Neutrophil (primary cell): ENCODE results near the gene HIVEP3.

Experiments
- H3K27ac ChIP-seq: fragments of 200-600 bp; sonication (generic); 2 replicates; pipeline ENCODE4 v1.5.1; 2016; ENCODE audit warnings: mild to moderate bottlenecking, moderate library complexity
- H3K27me3 ChIP-seq: fragments of 200-600 bp; sonication (generic); 2 replicates; pipeline ENCODE4 v1.6.0; 2016; ENCODE audit warnings: mild to moderate bottlenecking
- H3K36me3 ChIP-seq: fragments of 200-600 bp; sonication (generic); 2 replicates; pipeline ENCODE4 v1.5.1; 2017
- H3K4me1 ChIP-seq, 2 experiments: fragments of 200-600 bp in 1 of 2; sonication (generic) in 1 of 2; 1 replicate in 1 of 2; 2 replicates in 1 of 2; pipeline versions ENCODE4 v1.5.1 to v1.6.1; 2013 to 2016; ENCODE audit warnings: low read depth in 1 of 2, low read length in 1 of 2, mild to moderate bottlenecking in 1 of 2, moderate library complexity in 1 of 2; ENCODE audit not compliant: control insufficient read depth in 1 of 2, insufficient read depth in 1 of 2
- H3K4me3 ChIP-seq, 2 experiments: fragments of 200-600 bp in 1 of 2; sonication (generic) in 1 of 2; 1 replicate in 1 of 2; 2 replicates in 1 of 2; pipeline ENCODE4 v1.5.1; 2013 to 2016; ENCODE audit warnings: low read depth in 1 of 2, low read length in 1 of 2, mild to moderate bottlenecking in 1 of 2, moderate library complexity in 1 of 2
- H3K9me3 ChIP-seq: fragments of 200-600 bp; sonication (generic); 2 replicates; pipeline ENCODE4 v1.5.1; 2016
- CTCF ChIP-seq: fragments of 200-600 bp; sonication (generic); IDR thresholded peaks from 2 replicates; pipeline ENCODE4 v1.5.1; 2016; ENCODE audit warnings: antibody characterized with exemption

Gene HIVEP3

GRCh38 chr1:41830726-41831125 is 88.0 kb downstream of the HIVEP3 start:
- Histone ChIP-seq H3K4me1 (no peaks in the 10 kb centered on the region), H3K27ac (no peak overlapping the region), H3K9me3 (no peaks in the 10 kb centered on the region), H3K4me3 (no peak overlapping the region), H3K36me3 (no peaks in the 10 kb centered on the region), H3K27me3 (no peaks in the 10 kb centered on the region)
- TF ChIP-seq CTCF = no peak

DNA sequence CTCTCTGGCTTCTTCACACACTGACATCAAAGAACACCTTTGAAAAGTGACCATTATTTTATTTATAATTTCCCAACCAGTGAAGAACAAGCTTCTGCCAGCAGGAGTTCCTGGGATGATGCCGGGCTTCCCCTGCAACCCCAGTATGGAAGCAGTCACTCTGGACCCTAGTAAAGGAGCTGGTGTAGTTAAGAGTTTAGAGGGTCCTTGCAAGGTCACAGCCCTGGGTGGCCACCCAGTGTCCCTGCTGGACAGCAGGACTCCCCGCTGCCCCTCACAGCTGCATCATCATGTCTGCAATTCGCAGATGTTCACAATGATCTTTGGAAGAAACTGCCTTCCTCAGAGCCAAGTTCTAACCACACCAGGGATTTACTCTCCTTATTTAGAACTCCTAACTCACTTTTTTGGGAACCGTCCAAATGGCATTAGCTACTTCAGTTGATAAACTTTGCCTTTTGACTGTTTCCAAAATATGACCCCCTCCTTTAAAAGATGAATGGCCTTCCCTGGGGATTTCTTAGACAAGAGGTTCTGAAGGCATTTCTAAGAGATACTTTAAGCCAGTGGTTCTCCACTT is 90.6 kb downstream of the HIVEP3 start:
- H3K27me3 ChIP-seq = no peaks in the 10 kb centered on the region
- H3K4me1 ChIP-seq = no peaks in the 10 kb centered on the region
- no peaks in the 10 kb centered on the region for H3K9me3 ChIP-seq
- no peak overlapping the region for H3K4me3 ChIP-seq
- TF ChIP-seq CTCF = no peak
- no peak overlapping the region for H3K27ac ChIP-seq
- H3K36me3 ChIP-seq = no peaks in the 10 kb centered on the region

GRCh38 chr1:41823471-41823870 is 95.3 kb downstream of the HIVEP3 start:
- Histone ChIP-seq H3K4me3 (no peak overlapping the region), H3K27ac (no peak overlapping the region), H3K27me3 (no peaks in the 10 kb centered on the region), H3K4me1 (no peaks in the 10 kb centered on the region), H3K9me3 (no peaks in the 10 kb centered on the region), H3K36me3 (no peaks in the 10 kb centered on the region)
- no peak for TF ChIP-seq CTCF

DNA sequence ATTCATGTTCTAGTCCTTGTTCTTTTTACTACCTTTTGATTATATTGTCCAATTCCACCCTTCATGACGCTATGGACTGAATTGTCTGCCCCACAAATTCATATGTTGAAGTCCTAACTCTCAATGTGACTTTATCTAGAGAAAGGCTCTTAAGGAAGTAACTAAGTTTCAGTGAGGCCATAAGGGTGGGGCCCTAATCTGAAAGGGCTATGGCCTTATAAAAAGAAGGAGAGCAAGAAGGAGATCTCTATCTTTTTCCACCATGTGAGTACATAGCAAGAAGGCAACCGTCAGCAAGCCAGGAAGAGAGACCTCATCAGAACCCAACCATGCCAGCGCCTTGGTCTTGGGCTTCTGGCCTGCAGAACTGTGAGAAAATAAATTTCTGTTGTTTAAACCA is 95.9 kb downstream of the HIVEP3 start:
- Histone ChIP-seq H3K9me3 (no peaks in the 10 kb centered on the region), H3K36me3 (no peaks in the 10 kb centered on the region), H3K4me1 (no peaks in the 10 kb centered on the region), H3K27ac (no peak overlapping the region), H3K4me3 (no peak overlapping the region), H3K27me3 (no peaks in the 10 kb centered on the region)
- no peak for TF ChIP-seq CTCF

DNA sequence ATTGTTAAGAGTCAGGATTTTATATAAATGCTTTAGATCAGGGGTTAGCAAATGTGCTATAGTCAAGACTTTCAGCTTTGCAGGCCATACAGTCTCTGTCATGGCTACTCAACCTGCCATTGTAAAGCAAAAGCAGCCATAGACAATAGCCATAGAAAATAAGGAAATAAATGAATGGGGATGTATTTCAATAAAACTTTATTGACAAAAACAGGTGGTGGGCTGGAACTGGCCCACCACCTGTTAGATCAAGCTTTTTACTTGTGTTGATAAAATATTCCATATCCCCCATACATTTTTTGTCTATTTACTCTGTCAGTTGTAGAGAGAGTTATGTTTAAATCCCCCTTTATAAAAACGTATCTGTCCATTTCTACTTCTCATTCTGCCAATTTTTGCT is 98.9 kb downstream of the HIVEP3 start:
- H3K4me1 ChIP-seq = no peaks in the 10 kb centered on the region
- no peak overlapping the region for H3K27ac ChIP-seq
- H3K4me3 ChIP-seq = no peak overlapping the region
- no peak for TF ChIP-seq CTCF
- H3K36me3 ChIP-seq = no peaks in the 10 kb centered on the region
- H3K27me3 ChIP-seq = no peaks in the 10 kb centered on the region
- no peaks in the 10 kb centered on the region for H3K9me3 ChIP-seq

- no peaks in the 10 kb centered on the region for H3K36me3 ChIP-seq
- no peak for TF ChIP-seq CTCF
- H3K27me3 ChIP-seq = no peaks in the 10 kb centered on the region
- no peaks in the 10 kb centered on the region for H3K9me3 ChIP-seq
- no peaks in the 10 kb centered on the region for H3K4me1 ChIP-seq
- no peak overlapping the region for H3K27ac ChIP-seq
- no peak overlapping the region for H3K4me3 ChIP-seq
Observed at GRCh38 chr1:41819069-41819468, 99.7 kb downstream of the HIVEP3 start.
